Thyroid gland (tissue), 4 donors: ENCODE measurements around the gene ABHD2. TPM values are rescaled to one million over a fixed set of nuclear protein-coding genes. Genes with fewer than 3 reads are reported as not detected.

Experiments used
- DNase-seq, 2 donors: peaks; one replicate each; pipeline ENCODE4 v3.0.0-alpha.2; 2019
- H3K27ac ChIP-seq, 3 donors: fragments of 200-600 bp; sonication (generic); 1 replicate in 2 of 3; 2 replicates in 1 of 3; pipeline ENCODE4 v1.5.1; 2016 to 2019; ENCODE audit warnings: mild to moderate bottlenecking in 1 of 3, moderate library complexity in 1 of 3
- H3K27me3 ChIP-seq: fragments of 200-600 bp; sonication (generic); one replicate; pipeline ENCODE4 v1.5.1; 2019
- H3K36me3 ChIP-seq, 2 donors: fragments of 200-600 bp; sonication (generic); one replicate each; pipeline ENCODE4 v1.5.1; 2016 to 2019
- H3K4me1 ChIP-seq, 2 donors: fragments of 200-600 bp; sonication (generic); one replicate each; pipeline ENCODE4 v1.5.1; 2017 to 2019
- H3K4me3 ChIP-seq, 3 donors: fragments of 200-600 bp; sonication (generic); replicated peaks in 1 of 3; 1 replicate in 2 of 3; 2 replicates in 1 of 3; pipeline ENCODE4 v1.5.1; 2016; ENCODE audit warnings: mild to moderate bottlenecking in 1 of 3
- H3K9me3 ChIP-seq: fragments of 200-600 bp; sonication (generic); one replicate; pipeline ENCODE4 v1.5.1; 2017
- CTCF ChIP-seq, 6 experiments: fragments of 200-600 bp in 3 of 6; fragments of 450-650 bp in 3 of 6; sonication (generic) in 3 of 6; IDR thresholded peaks; one replicate each; pipeline ENCODE4 v1.5.1; 2016 to 2019; ENCODE audit warnings: antibody characterized with exemption in 6 of 6, mild to moderate bottlenecking in 2 of 6, inconsistent platforms in 1 of 6, moderate library complexity in 1 of 6
- POLR2A ChIP-seq, 2 donors: fragments of 450-650 bp; IDR thresholded peaks; one replicate each; pipeline ENCODE4 v1.6.1; 2017; ENCODE audit warnings: antibody characterized with exemption in 2 of 2, mild to moderate bottlenecking in 2 of 2, moderate library complexity in 1 of 2
- WGBS, 2 donors: methylation state at CpG; one replicate each; pipeline ENCODE4 v1.1.5; 2017; 5-methylcytosine and 5-hydroxymethylcytosine counted together
- intact Hi-C: fragments of 100-400 bp; cut with DNase I; formaldehyde crosslinking; loops from one replicate; pipeline ENCODE4 v1.15.1; 2023
- total RNA-seq, 4 donors: library from RNA; depleted of rRNA; stranded (reverse); fragments of >200 nt; gene quantifications; one replicate each; pipeline ENCODE4 v1.2.3, GENCODE V29; 2016

ABHD2 gene
- total RNA-seq, 4 donors from 2014 or later = 52.0 to 74.4 (median 66.2) TPM

- Histone ChIP-seq H3K27me3 (no peaks in the 10 kb centered on the region), H3K36me3 (peaks cover 0 to 4% of the 10 kb centered on the region in 2 donors), H3K9me3 (no peaks in the 10 kb centered on the region), H3K4me1 (peaks cover 5 to 16% of the 10 kb centered on the region in 2 donors), H3K27ac (peak overlapping the region in 2 of 3 donors; percentile 39 to 41), H3K4me3 (no peak overlapping the region)
- no peak for DNase-seq
- TF ChIP-seq POLR2A (IDR thresholded peaks at IDR 0.05) (no peak), CTCF (IDR thresholded peaks at IDR 0.05) (no peak)
- intact Hi-C loops = no loop called here
- WGBS, 2 donors = 53 to 96% methylated on average over 1 of the region's 1 CpG
These were observed 24.2 kb downstream of the ABHD2 start for GRCh38 chr15:89112341-89112971.

GRCh38 chr15:89113296-89114024, 25.2 kb downstream of the ABHD2 start:
- Histone ChIP-seq H3K36me3 (peaks cover 0 to 4% of the 10 kb centered on the region in 2 donors), H3K4me1 (peaks cover 5 to 16% of the 10 kb centered on the region in 2 donors), H3K9me3 (no peaks in the 10 kb centered on the region), H3K4me3 (no peak overlapping the region), H3K27ac (peak overlapping the region in 1 of 3 donors; percentile 41), H3K27me3 (no peaks in the 10 kb centered on the region)
- WGBS, 2 donors = 74 to 83% methylated on average over 7 of the region's 7 CpGs
- no peak for DNase-seq
- TF ChIP-seq CTCF (IDR thresholded peaks at IDR 0.05) = no peak
- TF ChIP-seq POLR2A (IDR thresholded peaks at IDR 0.05) = no peak
- intact Hi-C loops = no loop called here

GRCh38 chr15:89114990-89115389, 26.7 kb downstream of the ABHD2 start:
- TF ChIP-seq POLR2A (IDR thresholded peaks at IDR 0.05) = no peak
- Histone ChIP-seq H3K4me1 (peaks cover 5 to 16% of the 10 kb centered on the region in 2 donors), H3K27me3 (no peaks in the 10 kb centered on the region), H3K4me3 (no peak overlapping the region), H3K9me3 (no peaks in the 10 kb centered on the region), H3K27ac (no peak overlapping the region), H3K36me3 (peaks cover 0 to 4% of the 10 kb centered on the region in 2 donors)
- intact Hi-C loops = no loop called here
- DNase-seq = peak; percentile 35 to 44
- whole genome bisulfite sequencing, 2 donors = 24 to 29% methylated on average over 3 of the region's 3 CpGs

GRCh38 chr15:89115547-89115946, 27.3 kb downstream of the ABHD2 start:
- Histone ChIP-seq H3K9me3 (no peaks in the 10 kb centered on the region), H3K4me1 (peaks cover 5 to 16% of the 10 kb centered on the region in 2 donors), H3K27ac (no peak overlapping the region), H3K36me3 (peaks cover 0 to 4% of the 10 kb centered on the region in 2 donors), H3K27me3 (no peaks in the 10 kb centered on the region), H3K4me3 (no peak overlapping the region)
- intact Hi-C loops = no loop called here
- WGBS, 2 donors = 52 to 54% methylated on average over 5 of the region's 5 CpGs
- TF ChIP-seq POLR2A (IDR thresholded peaks at IDR 0.05) = no peak
- no peak for TF ChIP-seq CTCF (IDR thresholded peaks at IDR 0.05)
- no peak for DNase-seq

- intact Hi-C loops = no loop called here
- peaks cover 0 to 4% of the 10 kb centered on the region in 2 donors for H3K36me3 ChIP-seq
- 72 to 86% methylated on average over 7 of the region's 7 CpGs for WGBS, 2 donors
- H3K9me3 ChIP-seq = no peaks in the 10 kb centered on the region
- H3K4me3 ChIP-seq = no peak overlapping the region
- DNase-seq = no peak
- peaks cover 5 to 16% of the 10 kb centered on the region in 2 donors for H3K4me1 ChIP-seq
- TF ChIP-seq CTCF (IDR thresholded peaks at IDR 0.05) = no peak
- no peak for TF ChIP-seq POLR2A (IDR thresholded peaks at IDR 0.05)
- no peak overlapping the region for H3K27ac ChIP-seq
- no peaks in the 10 kb centered on the region for H3K27me3 ChIP-seq
These were observed 28.1 kb downstream of the ABHD2 start for GRCh38 chr15:89116404-89116803.
